HG03139 (cell line): ENCODE results near the gene BCL2L15.

Experiments used
- ATAC-seq: cut with Tn5 transposase; IDR thresholded peaks from one replicate; pipeline ENCODE4 v1.9.1; 2021; ENCODE audit not compliant: unreplicated experiment

Gene BCL2L15

GRCh38 chr1:113912594-113913311 lies 25.4 kb upstream of the BCL2L15 start:
- ATAC-seq = no peak

- peak; percentile 5 for ATAC-seq
Measured at GRCh38 chr1:113905435-113905861, 18.1 kb upstream of the BCL2L15 start.

DNA sequence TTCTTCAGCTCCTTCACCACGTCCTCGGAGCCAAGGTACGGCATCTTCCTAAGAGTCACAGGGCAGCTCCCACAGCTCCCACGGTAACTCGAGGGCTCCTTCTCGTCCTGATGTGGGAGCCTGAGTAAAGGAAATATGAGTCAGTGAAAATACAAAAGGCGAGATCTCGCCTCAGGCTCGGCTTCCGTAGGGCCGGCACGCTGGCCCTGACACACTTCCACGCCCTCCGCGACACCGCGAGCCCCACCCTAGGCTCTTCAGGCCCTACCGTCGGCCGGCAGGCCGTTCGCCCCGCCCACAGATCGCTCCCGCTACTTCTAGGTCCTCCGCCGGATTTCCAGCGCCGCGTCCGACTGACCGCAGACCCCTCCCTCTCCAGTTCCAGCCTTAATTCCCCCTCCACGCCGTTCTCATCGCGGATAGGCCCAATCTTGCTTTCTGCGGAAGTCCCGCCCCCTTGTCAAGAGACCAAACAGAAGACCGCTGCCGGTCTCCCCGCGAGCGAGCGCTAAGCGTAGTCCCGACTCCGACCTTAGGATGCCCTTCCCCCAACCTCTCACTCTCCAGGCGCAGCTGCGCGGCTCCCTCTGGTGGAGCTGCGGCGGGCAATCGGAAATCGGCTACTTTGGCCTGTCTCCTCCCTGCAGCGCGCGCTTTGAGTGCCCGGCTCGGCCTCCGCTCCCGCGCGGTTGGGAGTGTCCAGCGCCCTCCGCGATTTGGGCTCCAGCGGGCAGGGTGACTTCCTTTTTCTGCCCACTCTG lies 17.5 kb upstream of the BCL2L15 start, which contains the start of the genes AP4B1 and DCLRE1B:
TSS of gene AP4B1 (minus strand) at position 126 of the 761 bp plus-strand sequence. CDS start at position 44, 82 bp downstream.
TSS of gene DCLRE1B (plus strand) at position 653 of the 761 bp plus-strand sequence. CDS start 261 bp downstream, outside the sequence.
- peak; percentile 86 for ATAC-seq

- ATAC-seq = peak; percentile 22
Measured at GRCh38 chr1:113904293-113904673, 16.9 kb upstream of the BCL2L15 start.

- no peak for ATAC-seq
Measured at GRCh38 chr1:113903501-113904292, 16.3 kb upstream of the BCL2L15 start.

DNA sequence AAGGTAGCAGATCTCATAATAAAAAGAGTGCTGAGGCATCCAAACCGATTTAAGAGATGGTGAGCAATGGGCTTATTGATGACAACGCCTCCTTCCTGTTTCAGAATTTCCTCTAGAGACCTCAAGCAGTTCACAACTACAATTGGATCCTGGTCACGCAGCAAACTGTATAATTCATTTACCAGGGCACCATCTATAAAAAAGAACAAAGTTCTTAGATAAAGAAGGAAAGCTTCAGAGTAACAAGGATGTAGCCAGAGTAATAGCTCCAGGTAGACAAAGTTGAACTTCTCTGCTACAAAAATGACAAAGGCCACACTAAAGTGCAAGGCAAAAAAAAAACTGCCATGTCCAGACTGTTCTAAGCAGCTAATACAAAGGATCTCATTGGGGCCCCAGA lies 13.8 kb upstream of the BCL2L15 start:
- no peak for ATAC-seq

GRCh38 chr1:113899111-113899510 lies 11.7 kb upstream of the BCL2L15 start:
- no peak for ATAC-seq

- ATAC-seq = no peak
Measured at GRCh38 chr1:113898241-113898814, 10.9 kb upstream of the BCL2L15 start.

DNA sequence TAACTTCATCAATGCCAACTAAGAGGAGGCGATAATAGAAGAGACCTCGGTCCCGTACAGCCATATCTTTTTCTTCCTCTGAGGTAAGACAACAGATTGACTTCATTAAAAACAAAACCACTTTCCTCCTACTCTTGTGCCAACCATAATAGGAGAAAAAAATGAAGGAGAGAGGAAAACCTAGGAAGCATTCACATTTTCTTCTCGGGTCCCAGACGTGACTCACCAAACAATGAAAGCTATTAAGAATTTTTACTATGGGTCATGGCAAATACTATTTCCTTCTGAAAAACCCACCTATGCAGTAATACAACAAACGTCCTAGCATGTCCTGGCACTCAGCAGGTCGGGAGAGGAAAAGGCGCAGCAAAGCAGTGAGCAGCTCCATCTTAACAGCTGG lies 8.6 kb upstream of the BCL2L15 start:
- no peak for ATAC-seq

DNA sequence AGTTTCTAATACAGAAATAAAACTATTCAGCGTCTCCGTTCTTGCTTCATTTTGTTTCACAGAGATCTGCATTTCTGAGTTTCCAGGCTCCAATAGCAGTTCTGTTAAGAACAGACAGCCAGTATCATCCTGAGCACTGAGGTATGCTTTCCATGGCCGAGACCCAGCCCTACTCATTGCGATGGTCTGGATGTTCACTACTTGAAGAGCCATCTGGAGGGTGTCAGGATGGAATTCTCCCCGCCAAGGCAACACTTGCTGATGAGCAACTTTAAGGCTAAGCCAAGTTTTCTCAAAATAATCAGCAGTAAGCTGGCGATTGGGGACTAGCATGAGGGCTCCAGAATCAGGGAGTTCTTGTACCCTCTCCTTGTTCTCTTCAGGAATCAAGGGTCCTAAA lies 7.7 kb upstream of the BCL2L15 start:
- no peak for ATAC-seq

GRCh38 chr1:113893267-113893666 lies 5.9 kb upstream of the BCL2L15 start:
- no peak for ATAC-seq

GRCh38 chr1:113891631-113892220 lies 4.3 kb upstream of the BCL2L15 start:
- no peak for ATAC-seq

DNA sequence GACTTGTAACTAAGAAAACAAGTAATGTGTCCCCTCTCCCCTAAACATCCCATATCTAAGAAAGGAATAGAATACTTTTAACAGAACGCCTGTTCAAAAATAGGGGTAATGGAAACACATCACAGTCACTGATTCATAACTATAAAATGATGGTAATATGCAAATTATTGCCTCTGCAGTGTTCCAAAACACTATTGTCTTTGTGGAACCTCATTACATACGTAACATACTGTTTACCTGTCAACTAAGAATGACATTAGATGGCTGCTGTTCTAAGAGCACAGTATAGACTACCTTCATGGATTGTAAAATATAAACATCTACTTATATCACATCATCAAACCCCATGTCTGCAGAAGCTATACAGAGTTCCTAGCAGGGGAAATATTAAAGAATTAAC lies 3.4 kb upstream of the BCL2L15 start:
- no peak for ATAC-seq

DNA sequence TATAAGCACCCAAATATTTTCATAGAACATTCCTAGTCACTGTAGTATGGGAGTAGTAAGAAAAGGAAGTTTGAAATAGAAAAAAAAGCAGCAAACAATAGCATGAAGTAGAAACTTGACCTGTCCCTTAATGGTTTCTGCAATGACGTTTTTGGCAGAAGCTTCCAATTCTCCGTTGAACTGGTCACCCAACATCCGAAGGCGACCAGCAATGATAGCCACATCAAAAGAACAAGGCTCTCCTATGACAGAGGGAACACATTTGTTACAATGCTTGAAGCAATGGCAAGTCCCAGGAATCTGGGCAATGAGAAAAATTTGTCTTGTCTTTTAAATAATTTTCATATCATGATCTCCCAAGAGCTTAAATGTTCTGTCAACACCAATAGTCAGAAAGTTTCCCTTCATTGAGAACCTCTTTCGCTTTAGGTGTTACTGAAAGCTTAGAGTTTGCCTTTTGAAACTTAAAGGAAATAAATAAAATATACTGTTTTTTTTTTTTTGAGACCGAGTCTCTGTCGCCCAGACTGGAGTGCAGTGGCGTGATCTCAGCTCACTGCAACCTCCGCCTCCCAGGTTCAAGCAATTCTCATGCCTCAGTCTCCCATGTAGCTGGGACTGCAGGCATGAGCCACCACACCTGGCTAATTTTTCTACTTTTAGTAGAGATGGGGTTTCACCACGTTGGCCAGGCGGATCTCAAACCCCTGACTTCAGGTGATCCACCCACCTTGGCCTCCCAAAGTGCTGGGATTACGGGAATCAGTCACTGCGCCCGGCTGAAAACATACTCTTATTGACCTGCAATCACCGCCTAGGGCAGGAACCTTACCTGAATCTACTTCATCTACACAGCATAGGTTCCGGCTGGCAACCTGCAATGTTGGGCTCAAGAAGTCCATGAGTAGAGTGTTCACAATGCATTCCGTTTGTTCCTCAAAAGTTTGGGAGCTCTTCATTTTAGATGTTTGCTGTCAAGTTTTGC lies 672 bp downstream of the BCL2L15 start:
- no peak for ATAC-seq

DNA sequence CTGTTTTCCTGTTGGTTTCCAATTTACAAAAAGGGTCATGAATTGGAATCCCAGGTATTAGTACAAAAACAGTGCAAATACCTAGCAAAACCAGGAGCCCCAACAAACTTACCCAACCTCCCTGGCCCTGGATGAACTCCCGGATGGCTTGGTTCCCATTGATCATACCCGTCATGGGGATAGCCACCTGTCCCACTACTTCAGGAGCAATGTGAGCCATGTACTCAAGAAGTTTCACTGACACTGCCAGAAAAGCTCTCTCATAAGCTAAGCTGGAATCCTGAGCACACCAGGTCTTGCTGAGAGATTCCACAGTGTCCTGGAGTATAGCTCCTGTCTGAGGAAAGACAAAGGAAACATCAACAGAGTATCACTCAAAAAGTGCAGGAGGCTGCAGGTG lies 5.7 kb downstream of the BCL2L15 start:
- ATAC-seq = no peak

GRCh38 chr1:113879739-113880038 lies 7.7 kb downstream of the BCL2L15 start:
- no peak for ATAC-seq

GRCh38 chr1:113876176-113876575 lies 11.2 kb downstream of the BCL2L15 start:
- ATAC-seq = no peak

GRCh38 chr1:113875714-113876113 lies 11.7 kb downstream of the BCL2L15 start:
- peak; percentile 39 for ATAC-seq

- no peak for ATAC-seq
Measured at GRCh38 chr1:113874012-113874879, 13.1 kb downstream of the BCL2L15 start.
